T-helper 2 cell (primary cell): ENCODE data around the gene DOCK3.
A peak's percentile ranks its signal among the peaks of the same experiment; 100 is the strongest.
"Not testable (repeated sequence)": the region's sequence is repeated elsewhere in the genome, so short reads cannot be mapped to it uniquely, and the experiment has no call there.

Experiments
- DNase-seq, 5 experiments: peaks; one replicate each; pipeline versions ENCODE4 v3.0.0 to v3.0.0-alpha.2; 2012 to 2022

DOCK3 gene

DNA sequence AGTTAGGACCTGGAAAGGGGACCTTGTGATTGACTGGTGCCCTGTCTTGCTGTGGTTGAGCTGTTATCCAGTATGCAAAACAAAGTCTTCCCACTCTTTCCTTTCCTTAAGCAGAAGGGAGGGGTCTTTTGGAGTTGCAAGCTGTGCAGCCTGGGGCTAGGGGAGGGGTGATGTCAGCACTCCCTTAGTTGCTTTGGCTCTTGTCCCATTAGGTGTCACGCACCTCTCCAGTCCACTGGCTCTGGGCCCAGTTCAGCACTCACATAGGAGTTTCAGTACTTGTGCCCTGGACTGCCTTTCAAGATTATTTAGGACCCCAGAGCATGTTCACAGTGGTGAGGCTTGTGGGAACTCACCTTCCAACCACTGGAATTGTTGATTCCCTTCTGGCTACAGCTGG is 238.5 kb downstream of the DOCK3 start:
- no peak for DNase-seq

DNA sequence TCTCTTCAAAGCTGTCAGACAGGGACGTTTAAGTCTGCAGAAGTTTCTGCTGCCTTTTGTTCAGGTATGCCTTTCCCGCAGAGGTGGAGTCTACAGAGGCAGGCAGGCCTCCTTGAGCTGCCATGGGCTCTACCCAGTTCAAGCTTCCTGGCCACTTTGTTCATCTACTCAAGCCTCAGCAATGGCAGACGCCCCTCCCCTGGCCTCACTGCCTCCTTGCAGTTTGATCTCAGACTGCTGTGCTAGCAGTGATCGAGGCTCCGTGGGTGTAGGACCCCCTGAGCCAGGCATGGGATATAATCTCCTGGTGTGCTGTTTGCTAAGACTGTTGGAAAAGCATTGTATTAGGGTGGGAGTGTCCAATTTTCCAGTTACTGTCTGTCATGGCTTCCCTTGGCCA is 247.3 kb downstream of the DOCK3 start:
- DNase-seq = not testable (repeated sequence)

DNA sequence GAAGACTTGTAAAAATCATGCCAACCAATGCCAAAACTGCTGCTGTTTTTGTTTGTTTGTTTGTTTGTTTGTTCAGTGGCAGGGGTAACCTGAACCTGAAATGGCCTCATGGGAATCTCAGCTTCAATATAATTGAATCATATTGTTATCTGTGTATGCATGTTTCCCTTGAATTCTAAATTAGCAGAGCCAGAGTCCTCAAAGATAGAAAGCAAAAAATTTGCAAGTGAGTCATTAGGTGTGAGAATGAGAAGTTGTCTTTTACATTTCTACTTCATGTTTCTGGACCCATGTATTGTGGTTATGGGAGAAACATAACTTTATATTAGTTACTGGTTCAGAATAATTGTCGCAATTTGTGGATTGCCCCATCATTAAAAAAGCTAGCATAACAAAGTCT is 249.2 kb downstream of the DOCK3 start:
- DNase-seq = no peak

DNA sequence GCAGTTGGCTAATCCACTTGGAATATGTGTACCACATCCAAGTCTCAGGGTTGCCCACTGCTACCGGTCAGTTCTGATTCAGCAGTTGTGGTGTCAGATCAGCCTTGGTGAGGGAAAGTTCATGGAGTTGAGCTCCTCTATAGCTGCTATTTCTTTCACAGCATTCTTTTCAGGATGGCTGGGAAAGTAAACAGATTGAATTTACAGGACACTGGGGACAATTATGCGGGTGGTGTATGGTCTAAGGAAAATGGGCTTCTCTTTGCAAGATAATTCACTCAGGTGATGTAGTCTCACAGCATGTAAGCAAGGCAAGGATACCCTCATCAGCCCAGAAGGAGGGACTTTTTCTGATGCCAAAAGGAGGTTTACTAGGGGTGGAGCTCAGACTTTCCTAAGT is 249.9 kb downstream of the DOCK3 start:
- no peak for DNase-seq

DNA sequence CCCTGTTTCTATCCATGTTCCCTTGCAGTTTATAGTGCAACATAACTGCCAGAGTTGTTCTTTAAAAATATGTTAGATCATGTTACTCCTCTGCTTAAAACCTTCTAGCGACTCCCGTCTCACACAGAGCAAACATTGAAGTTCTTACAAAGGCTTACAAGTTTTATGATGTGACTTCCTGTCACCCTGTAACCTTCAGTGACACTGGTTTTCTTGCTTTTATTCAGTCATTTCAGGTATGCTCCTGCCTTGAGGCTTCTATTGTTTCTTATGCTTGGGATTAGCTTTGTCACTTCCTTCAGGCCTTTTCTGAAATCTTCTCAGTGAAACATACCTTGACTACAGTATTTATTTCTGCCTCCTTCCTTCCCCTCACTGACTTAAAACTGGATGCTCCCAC is 252.1 kb downstream of the DOCK3 start:
- DNase-seq = no peak

- DNase-seq = no peak
Observed at GRCh38 chr3:50930371-50931208, 255.9 kb downstream of the DOCK3 start.

DNA sequence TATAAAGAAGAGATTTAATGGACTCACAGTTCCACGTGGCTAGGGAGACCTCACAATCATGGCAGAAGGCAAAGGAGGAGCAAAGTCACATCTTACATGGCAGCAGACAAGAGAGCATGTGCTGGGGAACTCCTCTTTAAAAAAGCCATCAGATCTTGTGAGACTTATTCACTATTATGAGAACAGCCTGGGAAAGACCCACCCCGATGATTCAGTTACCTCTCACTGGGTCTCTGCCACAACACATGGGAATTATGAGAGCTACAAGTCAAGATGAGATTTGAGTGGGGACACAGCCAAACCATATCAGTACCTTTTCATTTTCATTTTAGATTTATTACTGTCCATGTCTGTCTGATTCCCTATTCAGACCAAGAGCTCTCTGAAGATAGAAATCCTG is 258.2 kb downstream of the DOCK3 start:
- not testable (repeated sequence) for DNase-seq

DNA sequence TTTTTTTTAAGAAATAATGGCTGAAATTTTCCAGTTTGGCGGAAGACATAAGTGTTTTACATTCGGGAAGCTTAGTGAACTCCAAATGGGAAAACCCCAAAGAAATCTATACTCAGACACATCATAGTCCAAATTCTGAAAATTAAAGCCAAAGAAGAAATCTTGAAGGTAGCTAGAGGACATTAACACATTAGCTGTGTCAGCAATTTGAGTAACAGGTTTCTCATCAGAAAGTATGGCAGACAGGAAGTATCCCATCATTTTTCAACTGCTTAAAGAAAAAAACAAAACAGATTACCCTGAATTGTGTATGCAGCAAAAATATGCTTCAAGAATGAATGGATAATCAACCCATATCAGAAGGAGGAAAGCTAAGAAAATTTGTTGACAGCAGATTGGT is 261.7 kb downstream of the DOCK3 start:
- DNase-seq = no peak

DNA sequence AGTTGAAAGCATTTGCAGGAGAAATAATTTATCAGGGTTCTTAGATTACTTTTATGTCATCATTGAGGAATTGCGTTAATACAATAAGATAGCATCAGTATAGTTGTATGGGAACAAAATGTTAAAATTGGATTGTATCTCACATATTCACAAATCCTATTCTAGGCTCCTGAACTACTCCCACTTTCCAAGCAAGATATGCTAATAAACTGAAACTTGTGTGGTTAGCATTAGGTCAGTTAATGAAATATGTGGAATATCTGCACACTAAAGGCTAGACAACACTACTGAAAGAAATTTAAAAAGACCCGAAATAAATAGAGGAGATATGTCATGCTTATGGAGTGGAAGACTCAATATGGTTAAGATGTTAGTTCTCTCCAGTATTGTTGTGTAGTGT is 272.7 kb downstream of the DOCK3 start:
- DNase-seq = no peak

DNA sequence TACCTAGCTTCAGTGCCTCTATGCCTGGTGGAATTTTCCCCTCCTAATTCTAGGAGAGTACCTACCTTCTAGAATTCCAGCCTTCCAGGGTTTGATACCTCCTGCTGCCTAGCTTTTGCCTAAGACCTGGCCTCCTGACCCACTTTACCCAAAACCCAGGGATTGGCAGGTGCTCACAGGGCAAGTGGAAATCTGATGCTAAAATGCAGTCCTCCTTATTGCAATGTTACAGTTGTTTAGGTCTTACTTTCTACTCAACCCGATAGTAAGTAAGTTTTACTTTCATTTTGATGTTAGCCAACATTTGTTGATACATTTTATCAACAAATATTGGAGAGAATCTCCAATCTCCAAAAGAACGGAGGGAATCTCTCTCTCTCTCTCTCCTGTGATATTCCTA is 275.9 kb downstream of the DOCK3 start:
- peak in 1 of 5 experiments; percentile 33 for DNase-seq

DNA sequence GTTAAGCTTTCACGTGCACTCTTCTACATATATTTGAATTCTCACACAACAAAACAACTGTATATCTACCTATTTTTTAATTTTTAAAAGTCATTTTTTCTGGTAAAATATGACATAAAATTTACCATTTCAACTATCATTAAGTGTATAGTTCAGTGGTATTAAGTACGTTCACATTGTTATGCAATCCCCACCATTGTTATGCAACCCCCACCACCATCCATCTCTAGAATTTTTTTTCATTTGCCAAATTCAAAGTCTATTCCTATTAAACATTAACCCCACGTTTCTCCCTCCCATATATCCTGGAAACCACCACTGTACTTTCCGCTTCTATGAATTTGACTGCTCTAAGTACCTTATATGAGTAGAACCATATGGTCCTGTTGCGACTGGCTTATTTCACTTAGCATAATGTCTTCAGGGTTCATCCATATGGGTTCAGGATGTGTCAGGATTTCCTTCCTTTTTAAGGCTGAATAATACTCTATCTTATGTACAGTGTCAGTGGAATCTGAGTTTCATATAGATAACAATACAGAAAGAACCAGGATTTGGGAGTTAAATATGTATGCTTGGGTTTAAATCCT is 279.2 kb downstream of the DOCK3 start:
- DNase-seq = no peak

DNA sequence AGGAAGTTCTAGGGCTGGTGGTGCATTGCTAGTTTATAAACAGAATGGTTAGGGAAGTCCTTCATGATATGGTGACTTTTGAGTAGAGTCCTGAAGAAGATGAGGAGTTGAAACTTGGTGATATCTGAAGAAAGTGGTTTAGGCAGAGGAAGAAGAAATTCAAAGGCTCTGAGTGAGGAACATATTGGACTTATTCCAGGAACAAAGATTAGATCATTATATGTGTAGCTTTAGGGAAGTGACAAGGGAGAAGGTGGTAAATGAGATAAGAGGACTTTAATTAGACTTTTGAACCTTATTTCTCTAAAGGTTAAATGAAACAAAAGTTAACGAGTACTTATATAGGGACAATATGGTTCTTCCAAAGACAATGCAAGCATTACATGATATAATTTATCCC is 286.7 kb downstream of the DOCK3 start:
- no peak for DNase-seq

GRCh38 chr3:50971487-50971924 is 296.8 kb downstream of the DOCK3 start:
- peak in 3 of 5 experiments; percentile 22 to 82 (median 58) for DNase-seq

- no peak for DNase-seq
Observed at GRCh38 chr3:50972029-50972428, 297.3 kb downstream of the DOCK3 start.

- DNase-seq = not testable (repeated sequence)
Observed at GRCh38 chr3:50978586-50978985, 303.9 kb downstream of the DOCK3 start.

DNA sequence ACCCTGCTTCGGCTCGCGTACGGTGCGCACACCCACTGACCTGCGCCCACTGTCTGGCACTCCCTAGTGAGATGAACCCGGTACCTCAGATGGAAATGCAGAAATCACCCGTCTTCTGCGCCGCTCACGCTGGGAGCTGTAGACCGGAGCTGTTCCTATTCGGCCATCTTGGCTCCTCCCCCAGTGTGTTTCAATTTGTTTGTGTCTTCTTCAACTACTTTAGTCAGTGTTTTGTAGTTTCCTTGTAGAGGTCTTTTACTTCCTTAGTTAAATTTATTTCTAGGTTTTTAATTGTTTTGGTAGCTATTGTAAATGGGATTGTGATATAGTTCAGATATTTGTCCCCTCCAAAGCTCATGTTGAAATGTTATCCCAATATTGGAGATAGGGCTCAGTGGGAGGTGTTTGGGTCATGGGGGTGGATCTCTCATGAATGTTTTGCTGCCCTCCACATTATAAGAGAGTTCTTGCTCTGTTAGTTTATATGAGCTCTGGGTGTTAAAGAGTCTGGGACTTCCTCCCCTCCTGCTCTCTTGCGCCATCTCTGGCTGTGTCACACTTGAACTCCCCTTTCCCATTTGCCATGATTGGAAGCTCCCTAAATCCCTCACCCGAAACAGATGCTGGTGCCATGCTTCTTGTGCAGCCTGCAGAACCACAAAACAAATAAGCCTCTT is 304.4 kb downstream of the DOCK3 start:
- DNase-seq = no peak

- no peak for DNase-seq
Observed at GRCh38 chr3:50982540-50983325, 308.0 kb downstream of the DOCK3 start.

DNA sequence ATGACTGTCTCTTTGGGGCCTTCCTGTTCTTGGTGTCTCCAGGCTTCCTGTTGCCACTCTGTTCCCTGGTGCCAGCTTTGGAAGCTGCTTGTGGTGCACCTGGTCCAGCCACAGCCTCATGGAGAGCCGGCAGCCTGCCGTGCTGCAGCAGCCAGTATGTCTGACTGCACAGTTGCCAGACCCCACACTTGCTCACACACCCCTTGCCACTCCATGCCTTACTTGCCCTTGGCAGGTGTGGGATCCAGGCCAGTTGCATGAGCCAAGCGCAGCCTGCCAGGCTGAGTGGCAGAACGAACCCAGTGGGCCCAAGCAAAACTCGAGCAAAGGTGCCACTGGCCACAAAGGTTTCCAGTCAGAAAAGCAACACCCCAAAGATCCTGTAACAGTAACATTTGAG is 309.2 kb downstream of the DOCK3 start:
- DNase-seq = no peak

DNA sequence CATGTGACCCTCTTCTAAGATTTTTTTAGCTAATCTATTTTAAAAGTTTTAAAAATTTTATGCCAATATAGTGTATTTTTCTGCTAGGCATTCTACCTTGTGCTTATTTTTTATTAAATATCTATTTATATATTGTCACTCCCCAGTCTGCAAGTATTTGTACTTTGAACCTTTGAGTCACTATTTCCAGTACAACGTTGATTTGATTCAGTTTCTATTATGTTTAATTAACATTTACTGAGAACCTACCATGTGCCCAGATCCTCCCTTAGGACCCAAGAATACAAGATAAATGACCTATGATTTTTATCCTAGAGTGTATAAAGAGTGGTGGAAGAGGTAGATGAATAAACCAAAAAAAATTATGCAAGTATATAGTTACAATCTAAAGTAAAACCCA is 311.2 kb downstream of the DOCK3 start:
- no peak for DNase-seq

- no peak for DNase-seq
Observed at GRCh38 chr3:50986726-50987125, 312.0 kb downstream of the DOCK3 start.

DNA sequence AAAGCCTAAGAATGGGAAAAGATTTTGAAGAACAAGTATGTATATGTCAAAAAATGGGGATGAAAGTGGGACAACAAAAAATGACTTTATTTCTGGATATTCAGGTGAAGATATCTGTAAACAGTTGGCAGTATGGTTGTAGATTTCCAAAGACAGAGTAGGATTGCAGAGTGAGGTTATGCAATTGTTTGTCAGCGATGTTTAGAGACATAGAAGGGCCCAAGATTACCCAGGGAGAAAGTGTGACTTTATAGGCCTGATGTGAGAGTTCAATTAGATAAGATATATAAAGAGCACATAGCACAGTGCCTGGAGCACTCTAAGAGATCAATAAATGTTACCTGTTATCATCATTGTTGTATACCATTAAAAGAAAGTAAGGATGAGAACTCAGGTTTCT is 319.8 kb downstream of the DOCK3 start:
- no peak for DNase-seq

- DNase-seq = no peak
Observed at GRCh38 chr3:50995085-50995824, 320.5 kb downstream of the DOCK3 start.
